NCI-H82 treated with DMSO at 0.1 percent for 48 hours (cell line): ENCODE data around the gene CINP.
"Not testable (repeated sequence)": the region's sequence is repeated elsewhere in the genome, so short reads cannot be mapped to it uniquely, and the experiment has no call there.

Experiments used
- DNase-seq: peaks from one replicate; lab custom pipeline; 2025; ENCODE audit not compliant: unreplicated experiment; lab: John Stamatoyannopoulos, UW

CINP gene

DNA sequence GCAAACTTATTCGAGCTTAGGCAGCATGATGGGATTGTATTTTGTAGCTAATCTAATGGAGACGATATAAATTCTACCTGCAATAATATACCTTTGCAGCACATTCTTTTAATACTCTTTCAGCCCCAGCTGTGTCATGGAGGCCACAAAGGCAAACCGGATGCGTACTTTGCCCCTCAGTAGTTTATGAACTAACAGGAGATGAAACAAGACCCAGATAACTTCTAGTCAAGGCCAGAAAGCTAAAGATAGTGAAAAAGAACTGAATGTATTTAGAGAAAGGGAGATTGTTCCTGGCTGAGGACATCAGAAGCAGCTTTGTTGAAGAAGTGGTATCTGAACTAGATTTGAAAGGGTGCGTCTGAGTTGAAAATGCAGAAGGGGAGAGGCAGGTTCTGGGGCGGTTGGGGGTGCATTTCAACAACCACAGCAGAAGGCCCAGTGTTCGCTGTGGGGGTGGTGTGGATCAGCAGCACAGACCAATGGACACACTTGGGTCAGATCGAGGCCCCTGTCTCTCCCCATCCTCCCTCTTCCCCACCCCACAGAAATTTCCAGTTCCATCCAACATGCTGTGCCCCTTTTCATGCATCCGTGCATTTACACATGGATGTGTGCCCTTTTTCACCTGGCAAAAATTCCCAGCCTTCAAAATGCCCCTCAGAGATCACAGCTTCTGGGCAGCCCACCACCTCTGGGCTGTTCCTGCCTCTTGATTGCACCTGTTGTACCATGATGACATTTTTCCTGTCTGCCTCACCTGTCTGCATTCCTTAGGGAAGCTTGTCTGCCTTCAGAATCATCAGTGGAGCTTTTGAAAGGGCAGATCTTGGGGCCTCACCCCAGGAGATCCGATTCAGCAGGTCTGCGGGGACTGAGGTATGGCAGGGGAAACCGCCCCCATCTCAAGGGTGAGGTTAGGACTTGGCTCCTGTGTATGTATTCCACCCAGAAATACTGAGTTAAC lies 41.0 kb downstream of the CINP start:
- DNase-seq = no peak

GRCh38 chr14:102320671-102321455 lies 41.8 kb downstream of the CINP start:
- no peak for DNase-seq

DNA sequence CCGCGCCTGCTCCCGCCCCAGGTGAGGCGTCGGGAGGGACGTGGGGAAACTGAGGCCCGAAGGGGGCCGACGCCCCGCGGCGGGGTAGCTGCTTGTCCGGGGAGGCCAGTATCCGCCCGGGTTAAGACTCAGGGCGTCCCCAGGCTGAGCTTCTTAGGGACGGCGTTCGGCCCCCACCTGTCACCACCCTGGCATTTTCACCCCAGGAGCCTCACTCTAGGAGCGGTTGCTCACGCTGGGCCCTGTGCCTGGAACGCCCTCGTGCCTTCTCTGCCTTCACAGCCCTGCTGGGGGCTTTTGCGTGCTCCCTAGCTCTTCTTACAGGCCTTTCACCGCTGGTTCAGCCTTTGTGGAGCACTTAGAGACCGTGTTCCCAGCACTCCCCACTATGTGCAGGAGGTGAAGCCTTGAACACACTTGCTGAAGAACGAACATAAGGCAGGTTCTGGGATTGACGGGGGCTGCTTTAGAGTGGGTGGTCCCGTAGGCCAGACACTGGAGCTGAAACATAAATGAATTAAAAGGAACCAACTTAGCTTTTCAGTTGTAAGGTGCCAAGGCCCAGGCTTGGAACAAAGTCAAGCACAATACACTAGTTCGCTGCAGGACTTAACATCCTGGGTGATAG lies 42.5 kb downstream of the CINP start:
- no peak for DNase-seq

DNA sequence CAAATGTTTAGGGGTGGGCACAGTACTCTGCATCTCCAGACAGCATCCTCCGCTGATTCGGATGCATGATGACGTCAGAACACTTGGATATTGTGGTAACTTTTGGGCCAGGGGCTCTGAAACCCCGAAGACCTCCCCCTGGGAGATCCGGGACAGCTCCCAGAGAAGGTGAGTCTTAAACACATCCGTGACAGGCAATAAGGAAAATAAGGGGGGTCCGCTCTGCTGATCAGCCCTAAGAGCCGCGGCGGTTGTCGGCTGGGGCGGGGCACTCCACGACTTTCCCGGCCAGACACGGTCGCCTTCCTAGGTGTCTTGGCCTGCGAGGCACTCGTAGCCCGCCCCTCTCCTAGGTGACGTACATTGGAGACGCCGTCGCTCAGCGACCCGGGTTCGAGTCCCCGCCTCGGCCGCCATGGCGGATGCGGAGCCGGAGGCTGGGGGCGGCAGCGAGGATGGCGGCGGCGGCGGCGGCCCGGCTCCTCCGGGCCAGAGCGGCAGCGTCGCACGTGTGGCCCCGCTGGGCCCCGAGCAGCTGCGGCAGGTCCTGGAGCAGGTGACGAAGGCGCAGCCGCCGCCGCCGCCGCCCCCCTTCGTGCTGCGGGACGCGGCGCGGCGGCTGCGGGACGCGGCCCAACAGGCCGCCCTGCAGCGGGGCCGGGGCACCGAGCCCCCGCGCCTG lies 43.2 kb downstream of the CINP start, which contains the start of gene ZNF839:
Gene ZNF839, plus strand, starts transcription at position 396 of the 682 bp plus-strand sequence. Its CDS starts 20 bp downstream, at position 416.
- peak; percentile 59 for DNase-seq

GRCh38 chr14:102318781-102319276 lies 43.9 kb downstream of the CINP start:
- DNase-seq = no peak

DNA sequence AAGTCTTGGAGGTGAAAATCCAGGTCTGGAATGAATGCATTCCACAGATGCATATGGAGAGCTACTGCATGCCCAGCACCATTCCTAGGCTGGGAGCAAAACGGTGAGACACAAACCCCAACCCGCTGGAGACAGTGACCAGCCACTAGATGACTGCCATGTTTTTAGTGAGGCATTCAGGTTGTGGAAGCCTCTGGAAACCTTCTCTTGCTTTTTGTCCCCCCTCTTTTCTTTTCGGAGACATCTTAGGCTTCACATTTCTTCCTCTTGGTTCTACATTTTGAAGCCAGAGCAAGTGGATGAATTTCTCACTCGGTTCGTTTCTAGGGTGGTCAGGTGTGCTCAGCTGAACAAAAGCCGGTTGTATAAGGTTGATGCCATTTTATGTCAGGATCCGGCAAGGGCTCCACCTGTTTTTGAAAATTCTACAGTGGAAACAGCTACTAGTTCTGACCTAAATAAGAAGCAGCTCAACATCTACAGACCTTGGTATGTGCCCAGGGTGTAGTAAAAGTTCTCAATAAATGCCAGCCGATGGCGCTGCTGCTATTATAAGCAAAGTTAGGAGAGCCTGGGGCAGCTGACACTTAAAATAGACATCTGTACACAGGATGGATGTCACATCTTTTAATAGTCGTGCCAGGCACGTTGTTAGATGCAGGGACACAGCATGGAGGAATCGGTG lies 45.0 kb downstream of the CINP start:
- DNase-seq = peak; percentile 47

DNA sequence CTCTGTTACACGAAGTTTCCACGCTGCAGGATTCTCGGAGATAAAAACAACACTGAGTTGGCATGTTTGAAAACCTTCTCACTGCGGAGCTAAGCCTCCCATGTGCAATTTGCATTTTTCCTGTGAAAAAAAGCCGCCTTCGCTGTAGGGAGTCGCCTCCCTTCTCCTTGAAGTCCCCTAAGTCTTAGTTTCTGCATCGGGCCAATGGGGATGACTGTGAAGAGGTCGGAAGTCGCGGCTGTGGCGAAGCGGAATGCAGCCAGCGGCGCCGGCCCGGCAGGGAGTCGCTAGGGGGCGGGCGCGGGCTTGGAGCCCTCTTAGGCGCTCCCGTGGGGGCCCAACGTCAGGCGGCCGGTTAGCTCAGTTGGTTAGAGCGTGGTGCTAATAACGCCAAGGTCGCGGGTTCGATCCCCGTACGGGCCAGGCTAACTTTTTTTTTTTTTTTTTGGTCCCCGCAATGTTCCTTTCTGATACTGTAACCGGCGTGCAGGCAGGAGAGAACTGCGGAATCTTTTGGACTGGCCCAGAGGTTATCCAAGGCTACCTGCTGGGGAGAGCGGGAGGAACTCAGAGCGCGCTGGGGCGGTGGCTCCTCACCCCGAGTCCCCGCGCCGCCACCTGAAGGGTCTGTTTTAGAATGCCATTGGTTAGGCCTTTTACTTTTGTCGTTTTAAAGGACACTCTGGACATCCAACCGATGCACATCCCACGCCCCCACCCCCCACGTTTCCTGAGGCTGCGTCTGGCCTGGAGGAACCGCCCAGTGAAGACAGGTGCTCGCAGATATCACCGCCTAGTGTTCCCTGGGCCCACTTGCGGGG lies 45.7 kb downstream of the CINP start:
- DNase-seq = peak; percentile 77

- no peak for DNase-seq
Measured at GRCh38 chr14:102316338-102316742, 46.4 kb downstream of the CINP start.

GRCh38 chr14:102315121-102315520 lies 47.6 kb downstream of the CINP start:
- peak; percentile 19 for DNase-seq

DNA sequence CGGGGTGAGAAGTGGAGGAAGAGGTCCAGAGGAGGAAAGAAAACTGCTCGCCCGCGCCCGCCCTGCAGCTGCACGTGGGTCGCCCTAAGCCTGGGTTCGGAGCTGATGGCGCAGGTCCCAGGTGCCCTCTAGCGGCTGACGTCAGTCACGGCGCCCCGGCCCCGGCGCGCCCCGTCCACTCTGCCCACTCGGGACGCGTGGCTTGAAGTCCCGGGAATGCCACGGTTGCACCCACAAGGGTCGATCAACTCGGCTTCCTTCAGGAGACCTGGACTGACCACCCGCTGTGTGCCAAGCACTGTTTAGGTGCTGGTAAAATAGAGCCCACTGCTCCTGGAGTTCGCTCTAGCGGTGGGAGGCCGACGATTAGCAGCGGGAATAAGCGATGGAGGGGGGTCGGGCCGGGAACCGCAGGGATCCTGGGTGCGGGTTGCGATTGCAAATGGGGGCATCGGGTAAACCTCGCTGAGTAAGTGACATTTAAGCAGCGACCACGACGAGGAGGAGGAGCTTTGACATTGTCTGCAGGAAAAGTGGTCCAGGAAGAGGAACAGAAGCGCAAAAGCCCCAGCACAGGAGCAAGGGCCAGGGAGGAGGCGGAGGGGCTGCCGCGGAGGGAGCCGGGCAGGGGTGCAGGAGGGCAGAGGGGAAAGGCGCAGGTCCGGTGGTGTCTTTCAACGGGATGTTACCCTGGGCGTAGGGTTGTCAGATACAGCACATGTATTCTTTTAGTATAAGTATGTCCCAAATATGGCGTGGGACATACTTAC lies 48.3 kb downstream of the CINP start:
- peak; percentile 47 for DNase-seq

GRCh38 chr14:102304611-102305506 lies 57.8 kb downstream of the CINP start, which contains the start of gene MOK:
Gene MOK, minus strand, starts transcription at chr14:102305164. Its CDS starts 196 bp downstream, at chr14:102304968.
- DNase-seq = peak; percentile 83

GRCh38 chr14:102303664-102304063 lies 59.0 kb downstream of the CINP start:
- no peak for DNase-seq

DNA sequence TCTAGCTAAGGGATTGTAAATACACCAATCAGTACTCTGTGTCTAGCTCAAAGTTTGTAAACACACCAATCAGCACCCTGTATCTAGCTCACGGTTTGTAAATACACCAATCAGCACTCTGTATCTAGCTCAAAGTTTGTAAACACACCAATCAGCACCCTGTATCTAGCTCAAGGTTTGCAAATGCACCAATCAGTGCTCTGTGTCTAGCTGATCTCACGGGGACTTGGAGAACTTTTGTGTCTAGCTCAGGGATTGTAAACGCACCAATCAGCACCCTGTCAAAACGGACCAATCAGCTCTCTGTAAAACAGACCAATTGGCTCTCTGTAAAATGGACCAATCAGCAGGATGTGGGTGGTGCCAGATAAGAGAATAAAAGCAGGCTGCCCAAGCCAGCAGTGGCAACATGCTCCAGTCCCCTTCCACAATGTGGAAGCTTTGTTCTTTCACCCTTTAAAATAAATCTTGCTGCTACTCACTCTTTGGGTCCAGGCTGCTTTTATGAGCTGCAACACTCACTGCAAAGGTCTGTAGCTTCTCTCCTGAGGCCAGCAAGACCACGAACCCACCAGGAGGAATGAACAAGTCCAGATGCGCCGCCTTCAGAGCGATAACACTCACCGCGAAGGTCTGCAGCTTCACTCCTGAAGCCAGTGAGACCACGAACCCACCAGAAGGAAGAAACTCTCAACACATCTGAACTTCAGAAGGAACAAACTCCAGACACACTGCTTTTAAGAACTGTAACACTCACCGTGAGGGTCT lies 64.2 kb downstream of the CINP start:
- not testable (repeated sequence) for DNase-seq
